Endothelial cell (in vitro differentiated cells): ENCODE measurements around the gene SIRPD. TPM values are rescaled to one million over a fixed set of nuclear protein-coding genes. Genes with fewer than 3 reads are reported as not detected.

Experiments used
- DNase-seq: peaks from one replicate; pipeline ENCODE4 v3.0.0; 2021; ENCODE audit warnings: low spot score
- H3K27ac Mint-ChIP-seq: one replicate; pipeline ENCODE4 v1.8.0; 2021; ENCODE audit warnings: mixed read lengths, inconsistent platforms; ENCODE audit not compliant: unreplicated experiment
- H3K27me3 Mint-ChIP-seq: one replicate; pipeline ENCODE4 v1.8.0; 2021; ENCODE audit warnings: mild to moderate bottlenecking, moderate library complexity, mixed read lengths, inconsistent platforms; ENCODE audit not compliant: unreplicated experiment
- H3K36me3 Mint-ChIP-seq: one replicate; pipeline ENCODE4 v1.8.0; 2021; ENCODE audit warnings: mild to moderate bottlenecking, low read depth, mixed read lengths, inconsistent platforms; ENCODE audit not compliant: unreplicated experiment
- H3K4me1 Mint-ChIP-seq: one replicate; pipeline ENCODE4 v1.8.0; 2021; ENCODE audit warnings: mild to moderate bottlenecking, mixed read lengths, inconsistent platforms; ENCODE audit not compliant: unreplicated experiment
- H3K4me3 Mint-ChIP-seq: one replicate; pipeline ENCODE4 v1.8.0; 2021; ENCODE audit warnings: mild to moderate bottlenecking, mixed read lengths, inconsistent platforms; ENCODE audit not compliant: unreplicated experiment
- H3K9me3 Mint-ChIP-seq: one replicate; pipeline ENCODE4 v1.8.0; 2021; ENCODE audit warnings: mixed read lengths, inconsistent platforms; ENCODE audit not compliant: unreplicated experiment
- CTCF ChIP-seq: fragments of 200-600 bp; sonication (generic); IDR thresholded peaks from one replicate; pipeline ENCODE4 v1.5.0; 2021; ENCODE audit warnings: antibody characterized with exemption; ENCODE audit not compliant: unreplicated experiment
- total RNA-seq: library from RNA; stranded (reverse); fragmentation: NEBNext Ultra II Directional; extraction: Animal tissue kit (Norgen Biotek cat#: 25700); gene quantifications from one replicate; pipeline ENCODE4 v1.2.1, GENCODE V29; 2021; ENCODE audit not compliant: unreplicated experiment

SIRPD gene
- total RNA-seq, 1 donor from 2014 or later = not detected

DNA sequence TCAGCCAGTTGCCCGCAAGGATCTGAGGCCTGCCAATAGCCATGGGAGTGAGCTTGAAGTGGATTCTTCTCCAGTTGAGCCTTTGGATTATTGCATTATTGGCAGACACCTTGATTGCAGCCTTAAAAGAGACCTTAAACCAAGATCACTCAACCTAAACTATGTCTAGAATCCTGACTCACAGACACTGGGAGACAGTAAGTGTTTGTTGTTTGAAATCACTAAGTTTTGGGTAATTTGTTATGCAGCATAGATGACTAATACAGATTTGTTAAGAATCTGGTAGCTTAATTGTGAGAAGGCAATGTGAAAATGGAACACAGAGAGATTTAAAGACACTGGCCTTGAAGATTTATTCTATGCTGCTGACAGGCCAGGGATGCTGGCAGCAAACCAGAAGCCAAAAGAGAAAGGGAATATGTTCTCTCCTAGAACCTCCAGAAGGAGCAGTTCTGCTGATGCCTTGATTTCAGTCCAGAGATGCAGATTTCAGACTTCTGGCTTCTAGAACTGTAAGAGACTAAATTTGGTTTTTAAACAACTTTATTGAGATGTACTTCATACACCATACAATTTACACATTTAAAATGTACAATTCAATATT, 17.6 kb downstream of the SIRPD start:
- Mint-ChIP-seq H3K36me3 (no peaks in the 10 kb centered on the region), H3K4me3 (no peak overlapping the region), H3K4me1 (no peaks in the 10 kb centered on the region), H3K27me3 (peaks cover 2% of the 10 kb centered on the region), H3K27ac (no peak overlapping the region), H3K9me3 (no peaks in the 10 kb centered on the region)
- TF ChIP-seq CTCF = no peak
- DNase-seq = no peak

DNA sequence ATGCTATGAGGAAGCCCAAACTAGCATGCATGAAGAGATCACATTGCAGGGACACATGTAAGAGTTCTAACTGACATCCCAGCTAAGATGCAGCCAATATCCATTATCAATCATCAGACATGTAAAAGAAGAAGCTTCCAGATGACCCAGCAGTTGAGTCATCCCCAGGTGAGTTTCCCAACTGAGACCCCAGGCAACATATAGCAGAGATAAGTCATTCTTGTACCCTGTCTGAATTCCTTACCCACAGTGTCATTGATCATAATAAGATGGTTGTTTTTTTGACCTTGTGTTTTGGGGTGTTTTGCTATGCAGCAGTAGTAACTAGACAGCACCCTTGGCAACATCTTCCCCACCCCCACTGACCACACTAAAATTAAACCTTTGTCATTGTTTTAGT, 18.9 kb downstream of the SIRPD start:
- Mint-ChIP-seq H3K4me1 (no peaks in the 10 kb centered on the region), H3K9me3 (no peaks in the 10 kb centered on the region), H3K4me3 (no peak overlapping the region), H3K27me3 (no peaks in the 10 kb centered on the region), H3K27ac (no peak overlapping the region), H3K36me3 (no peaks in the 10 kb centered on the region)
- no peak for TF ChIP-seq CTCF
- DNase-seq = no peak

GRCh38 chr20:1537731-1538058, 19.8 kb downstream of the SIRPD start:
- Mint-ChIP-seq H3K27me3 (no peaks in the 10 kb centered on the region), H3K9me3 (no peaks in the 10 kb centered on the region), H3K4me1 (no peaks in the 10 kb centered on the region), H3K36me3 (no peaks in the 10 kb centered on the region), H3K4me3 (no peak overlapping the region), H3K27ac (no peak overlapping the region)
- no peak for TF ChIP-seq CTCF
- DNase-seq = no peak

DNA sequence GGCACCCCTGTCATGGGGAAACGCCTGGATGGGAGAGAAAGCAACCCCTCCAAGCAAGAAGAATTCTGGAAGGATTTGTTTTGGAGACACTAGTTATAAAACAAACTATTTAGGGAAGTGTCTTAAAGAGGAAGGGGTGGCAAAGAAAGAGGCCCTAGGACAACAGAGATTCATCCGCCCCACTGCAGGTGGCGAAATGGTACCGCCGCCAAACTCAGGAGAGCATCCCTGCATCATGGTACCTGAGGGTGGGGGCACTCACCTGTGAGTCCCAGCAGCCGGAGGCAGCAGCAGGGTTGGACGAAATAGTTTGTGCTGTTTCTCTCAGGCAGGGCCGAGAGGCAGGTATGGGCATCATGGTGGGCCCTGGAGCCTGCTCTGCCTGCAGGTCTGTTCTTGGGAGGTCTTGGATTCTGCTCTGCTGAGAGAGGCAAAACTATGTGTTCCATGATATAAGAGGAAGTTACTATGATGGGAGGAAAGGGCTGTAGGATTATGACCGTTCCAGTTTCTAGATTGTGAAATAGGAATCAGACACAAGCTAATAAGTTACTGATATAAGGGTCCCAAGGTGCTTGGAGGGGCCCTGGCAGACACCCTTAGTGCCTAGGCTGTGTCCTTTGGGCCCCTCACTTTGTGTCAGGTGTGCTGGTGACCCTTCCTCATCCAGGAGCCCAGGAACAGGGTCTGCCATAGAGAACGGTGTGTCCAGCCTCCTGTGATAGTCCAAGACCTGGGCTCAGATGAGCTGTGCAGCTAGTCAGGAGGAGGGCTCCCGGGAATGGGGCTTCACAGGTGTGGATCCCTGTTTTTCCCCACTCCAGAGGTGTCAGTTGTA, 20.4 kb downstream of the SIRPD start:
- no peak overlapping the region for H3K4me3 Mint-ChIP-seq
- no peaks in the 10 kb centered on the region for H3K9me3 Mint-ChIP-seq
- H3K36me3 Mint-ChIP-seq = no peaks in the 10 kb centered on the region
- no peaks in the 10 kb centered on the region for H3K27me3 Mint-ChIP-seq
- no peaks in the 10 kb centered on the region for H3K4me1 Mint-ChIP-seq
- DNase-seq = no peak
- no peak for TF ChIP-seq CTCF
- no peak overlapping the region for H3K27ac Mint-ChIP-seq
